Memory B cell (primary cell): ENCODE measurements around the gene WDR26.
A peak's percentile ranks its signal among the peaks of the same experiment; 100 is the strongest.

ENCODE experiments used
- ATAC-seq: fragments of 150-1000 bp; cut with Tn5 transposase; 2 replicates; pipeline ENCODE4 v1.10.0; 2021; ENCODE audit warnings: low read depth, mild to moderate bottlenecking, moderate library complexity
- DNase-seq, 2 donors: peaks; one replicate each; pipeline ENCODE4 v3.0.0; 2022; ENCODE audit warnings: low spot score in 2 of 2
- H3K27ac Mint-ChIP-seq: one replicate; pipeline ENCODE4 v1.8.0; 2022; ENCODE audit warnings: mild to moderate bottlenecking, moderate library complexity, mixed read lengths
- H3K27me3 Mint-ChIP-seq: one replicate; pipeline ENCODE4 v1.8.0; 2022; ENCODE audit warnings: mixed read lengths
- H3K36me3 Mint-ChIP-seq: one replicate; pipeline ENCODE4 v1.8.0; 2022; ENCODE audit warnings: mild to moderate bottlenecking, mixed read lengths
- H3K4me1 Mint-ChIP-seq: one replicate; pipeline ENCODE4 v1.8.0; 2022; ENCODE audit warnings: mixed read lengths
- H3K4me3 Mint-ChIP-seq: one replicate; pipeline ENCODE4 v1.8.0; 2022; ENCODE audit warnings: mild to moderate bottlenecking, moderate library complexity, mixed read lengths
- H3K9me3 Mint-ChIP-seq: one replicate; pipeline ENCODE4 v1.8.0; 2022; ENCODE audit warnings: mixed read lengths

Gene WDR26

GRCh38 chr1:224402472-224403036, 32.0 kb downstream of the WDR26 start:
- DNase-seq (no peak), ATAC-seq (no peak)
- no peak overlapping the region for H3K27ac Mint-ChIP-seq
- no peaks in the 10 kb centered on the region for H3K27me3 Mint-ChIP-seq
- H3K36me3 Mint-ChIP-seq: peaks cover 25% of the 10 kb centered on the region
- no peaks in the 10 kb centered on the region for H3K9me3 Mint-ChIP-seq
- H3K4me3 Mint-ChIP-seq: no peak overlapping the region
- peaks cover 2% of the 10 kb centered on the region for H3K4me1 Mint-ChIP-seq

DNA sequence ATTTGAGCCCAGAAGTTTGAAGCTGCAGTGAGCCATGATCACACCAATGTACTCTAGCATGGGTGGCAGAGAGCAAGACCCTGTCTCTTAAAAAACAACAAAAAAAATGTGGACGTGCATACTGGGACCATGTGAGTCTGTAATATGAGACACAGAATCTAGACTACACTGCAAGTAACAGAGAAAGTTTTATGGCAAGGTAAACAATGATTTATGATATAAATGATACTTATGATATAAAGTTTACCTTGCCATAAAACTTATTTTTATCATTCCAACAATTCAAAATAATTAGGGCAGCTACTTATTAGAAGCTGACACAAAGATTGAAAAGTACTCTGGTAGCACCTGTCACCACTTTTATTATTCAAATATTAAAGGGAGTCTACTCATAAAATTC, 34.7 kb downstream of the WDR26 start:
- ATAC-seq: no peak
- Mint-ChIP-seq H3K27ac (no peak overlapping the region), H3K4me1 (peaks cover under 1% of the 10 kb centered on the region), H3K27me3 (no peaks in the 10 kb centered on the region), H3K36me3 (peaks cover 27% of the 10 kb centered on the region), H3K9me3 (no peaks in the 10 kb centered on the region), H3K4me3 (no peak overlapping the region)
- no peak for DNase-seq

GRCh38 chr1:224393294-224393693, 41.3 kb downstream of the WDR26 start:
- no peaks in the 10 kb centered on the region for H3K27me3 Mint-ChIP-seq
- no peak overlapping the region for H3K4me3 Mint-ChIP-seq
- H3K9me3 Mint-ChIP-seq: no peaks in the 10 kb centered on the region
- H3K36me3 Mint-ChIP-seq: peaks cover 28% of the 10 kb centered on the region
- DNase-seq: no peak
- no peak for ATAC-seq
- H3K27ac Mint-ChIP-seq: no peak overlapping the region
- H3K4me1 Mint-ChIP-seq: no peaks in the 10 kb centered on the region

GRCh38 chr1:224392411-224393249, 42.0 kb downstream of the WDR26 start:
- Mint-ChIP-seq H3K9me3 (no peaks in the 10 kb centered on the region), H3K4me1 (no peaks in the 10 kb centered on the region), H3K27me3 (no peaks in the 10 kb centered on the region), H3K4me3 (no peak overlapping the region), H3K27ac (no peak overlapping the region), H3K36me3 (peaks cover 24% of the 10 kb centered on the region)
- ATAC-seq (no peak), DNase-seq (no peak)

DNA sequence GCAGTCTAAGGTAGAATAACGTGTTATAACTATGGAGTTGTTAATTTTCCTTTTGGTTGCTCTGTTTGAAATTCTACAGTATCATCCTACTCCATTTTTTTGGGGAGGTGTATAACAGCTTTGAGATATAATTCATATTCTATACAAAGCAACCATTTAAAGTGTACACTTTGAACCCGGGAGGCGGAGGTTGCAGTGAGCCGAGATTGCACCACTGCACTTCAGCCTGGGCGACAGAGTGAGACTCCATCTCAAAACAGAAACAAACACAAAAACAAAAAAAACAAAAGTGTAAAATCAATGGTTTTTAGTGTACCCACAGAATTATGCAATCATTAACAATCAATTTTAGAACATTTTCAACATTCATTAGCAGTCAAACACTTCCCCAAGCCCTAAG, 44.1 kb downstream of the WDR26 start:
- no peak for DNase-seq
- no peaks in the 10 kb centered on the region for H3K27me3 Mint-ChIP-seq
- H3K9me3 Mint-ChIP-seq: no peaks in the 10 kb centered on the region
- H3K4me1 Mint-ChIP-seq: no peaks in the 10 kb centered on the region
- H3K27ac Mint-ChIP-seq: no peak overlapping the region
- H3K4me3 Mint-ChIP-seq: no peak overlapping the region
- ATAC-seq: no peak
- H3K36me3 Mint-ChIP-seq: peaks cover 12% of the 10 kb centered on the region

DNA sequence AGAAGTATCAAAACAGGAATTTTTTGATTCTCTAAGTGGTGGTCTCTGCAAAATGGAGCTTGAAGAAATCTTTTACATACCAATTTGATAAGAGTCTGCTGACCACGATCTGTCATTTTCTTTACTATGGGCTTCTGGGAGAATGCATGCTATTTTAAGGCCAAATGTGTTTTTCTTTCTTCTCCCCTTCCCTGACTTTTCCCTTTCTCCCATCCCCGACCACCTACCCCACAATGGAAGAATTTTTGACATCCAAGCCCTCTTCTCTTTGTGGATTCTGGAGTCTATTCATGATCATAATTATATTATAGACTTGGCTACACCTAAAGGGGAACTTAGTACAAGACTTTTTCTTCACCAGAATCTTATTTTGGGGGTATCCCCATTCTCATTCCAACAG, 46.7 kb downstream of the WDR26 start:
- no peak for ATAC-seq
- no peaks in the 10 kb centered on the region for H3K27me3 Mint-ChIP-seq
- H3K36me3 Mint-ChIP-seq: peaks cover 10% of the 10 kb centered on the region
- no peaks in the 10 kb centered on the region for H3K4me1 Mint-ChIP-seq
- no peak overlapping the region for H3K27ac Mint-ChIP-seq
- H3K9me3 Mint-ChIP-seq: no peaks in the 10 kb centered on the region
- DNase-seq: no peak
- H3K4me3 Mint-ChIP-seq: no peak overlapping the region

GRCh38 chr1:224387302-224387912, 47.2 kb downstream of the WDR26 start:
- DNase-seq (no peak), ATAC-seq (no peak)
- Mint-ChIP-seq H3K36me3 (peaks cover 7% of the 10 kb centered on the region), H3K9me3 (no peaks in the 10 kb centered on the region), H3K27ac (peak overlapping the region; percentile 45), H3K4me3 (no peak overlapping the region), H3K27me3 (no peaks in the 10 kb centered on the region), H3K4me1 (no peaks in the 10 kb centered on the region)

DNA sequence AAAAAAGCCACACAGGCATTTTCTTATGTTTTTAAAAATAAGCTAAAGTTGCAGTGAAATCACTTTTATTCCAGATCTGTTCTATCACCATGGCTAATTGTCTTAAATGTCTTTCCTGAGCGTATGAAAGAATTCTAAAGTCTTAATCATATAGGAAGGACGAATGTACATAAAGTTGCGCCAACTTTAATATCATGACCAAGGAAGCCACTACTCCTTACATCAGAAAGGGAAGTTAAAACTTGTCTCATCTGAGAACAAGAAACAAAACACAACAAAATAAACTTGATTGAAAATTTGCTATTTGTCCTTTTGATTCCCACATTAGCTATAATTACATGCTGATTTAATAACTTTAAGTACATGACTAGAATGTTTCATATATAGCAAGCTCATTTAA, 51.4 kb downstream of the WDR26 start:
- H3K4me1 Mint-ChIP-seq: peaks cover 15% of the 10 kb centered on the region
- ATAC-seq: no peak
- H3K36me3 Mint-ChIP-seq: peaks cover 5% of the 10 kb centered on the region
- no peaks in the 10 kb centered on the region for H3K9me3 Mint-ChIP-seq
- H3K4me3 Mint-ChIP-seq: no peak overlapping the region
- H3K27me3 Mint-ChIP-seq: no peaks in the 10 kb centered on the region
- no peak for DNase-seq
- no peak overlapping the region for H3K27ac Mint-ChIP-seq

GRCh38 chr1:224381880-224382548, 52.6 kb downstream of the WDR26 start:
- Mint-ChIP-seq H3K36me3 (peaks cover 8% of the 10 kb centered on the region), H3K27ac (no peak overlapping the region), H3K4me1 (peaks cover 15% of the 10 kb centered on the region), H3K4me3 (no peak overlapping the region), H3K27me3 (no peaks in the 10 kb centered on the region), H3K9me3 (no peaks in the 10 kb centered on the region)
- no peak for DNase-seq
- no peak for ATAC-seq

DNA sequence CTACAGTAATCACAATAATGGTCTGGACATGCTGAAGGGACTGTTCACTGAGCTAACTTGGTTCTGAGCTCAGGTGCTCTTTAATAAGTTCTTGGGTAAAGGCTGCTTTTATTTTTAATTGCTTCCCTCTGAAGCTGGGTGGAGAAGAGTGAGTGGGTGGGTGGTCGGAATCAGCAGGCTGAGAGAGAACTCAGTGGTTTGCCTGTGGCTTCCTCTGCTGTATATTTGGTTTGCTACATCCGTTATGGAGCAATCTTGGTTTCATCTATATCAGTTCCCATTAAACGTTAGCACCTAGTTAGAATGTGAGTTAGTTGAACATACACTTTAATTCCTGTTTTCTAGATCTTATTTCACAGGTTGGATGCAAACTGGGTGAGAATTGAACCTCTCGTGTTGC, 54.6 kb downstream of the WDR26 start:
- H3K36me3 Mint-ChIP-seq: peaks cover 21% of the 10 kb centered on the region

GRCh38 chr1:224378855-224379631, 55.6 kb downstream of the WDR26 start:
- H3K4me3 Mint-ChIP-seq: no peak overlapping the region
- ATAC-seq: peak; percentile 71
- H3K4me1 Mint-ChIP-seq: peaks cover 15% of the 10 kb centered on the region
- no peak overlapping the region for H3K27ac Mint-ChIP-seq
- no peaks in the 10 kb centered on the region for H3K9me3 Mint-ChIP-seq
- H3K27me3 Mint-ChIP-seq: no peaks in the 10 kb centered on the region
- H3K36me3 Mint-ChIP-seq: peaks cover 25% of the 10 kb centered on the region
- no peak for DNase-seq

More for the DNA sequence above, 54.6 kb downstream of the WDR26 start:
- peak; percentile 46 for ATAC-seq
- no peak for DNase-seq
- Mint-ChIP-seq H3K27ac (no peak overlapping the region), H3K4me3 (no peak overlapping the region), H3K9me3 (no peaks in the 10 kb centered on the region), H3K27me3 (no peaks in the 10 kb centered on the region), H3K4me1 (peaks cover 15% of the 10 kb centered on the region)

DNA sequence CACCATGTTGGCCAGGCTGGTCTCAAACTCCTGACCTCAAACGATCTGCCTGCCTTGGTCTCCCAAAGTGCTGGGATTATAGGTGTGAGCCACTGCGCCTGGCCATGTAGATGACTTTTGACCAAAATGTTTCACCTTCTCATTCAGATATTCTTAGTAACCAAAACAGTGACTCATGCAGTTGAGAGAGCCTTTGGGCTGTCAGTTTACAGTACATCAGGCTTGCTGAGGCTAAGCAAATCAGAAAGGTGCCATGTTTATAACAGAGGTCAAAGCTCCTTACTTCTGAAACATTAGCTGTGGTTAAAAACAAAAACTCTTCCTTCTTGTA, 57.0 kb downstream of the WDR26 start:
- Mint-ChIP-seq H3K4me3 (no peak overlapping the region), H3K36me3 (peaks cover 31% of the 10 kb centered on the region), H3K9me3 (no peaks in the 10 kb centered on the region), H3K27me3 (no peaks in the 10 kb centered on the region), H3K4me1 (peaks cover 15% of the 10 kb centered on the region), H3K27ac (no peak overlapping the region)
- no peak for DNase-seq
- no peak for ATAC-seq

DNA sequence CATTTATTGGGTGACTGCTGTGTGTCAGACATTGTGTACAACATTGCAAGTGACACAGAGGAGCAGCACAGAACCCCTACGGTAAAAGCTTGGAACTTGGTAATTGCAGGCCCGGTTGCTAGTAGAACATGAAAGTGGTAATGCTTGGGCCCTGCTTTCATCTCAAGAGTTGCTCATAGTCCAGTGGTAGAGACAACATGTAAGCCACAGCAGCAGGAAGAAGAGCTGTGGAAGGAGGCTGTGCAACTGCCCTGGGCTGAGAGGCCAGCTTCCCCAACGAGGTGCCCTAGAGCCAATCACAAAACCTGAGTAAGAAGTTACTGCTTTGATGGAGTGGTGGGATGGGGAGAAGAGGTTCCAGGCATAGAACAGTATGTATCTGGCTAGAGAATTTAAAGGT, 59.5 kb downstream of the WDR26 start:
- H3K27ac Mint-ChIP-seq: no peak overlapping the region
- DNase-seq: no peak
- H3K27me3 Mint-ChIP-seq: no peaks in the 10 kb centered on the region
- no peak overlapping the region for H3K4me3 Mint-ChIP-seq
- peaks cover 42% of the 10 kb centered on the region for H3K36me3 Mint-ChIP-seq
- ATAC-seq: no peak
- no peaks in the 10 kb centered on the region for H3K9me3 Mint-ChIP-seq
- H3K4me1 Mint-ChIP-seq: peaks cover 10% of the 10 kb centered on the region
